ENCODE measurements around the gene GJB4.
"Not testable (repeated sequence)": the region's sequence is repeated elsewhere in the genome, so short reads cannot be mapped to it uniquely, and the experiment has no call there.

DNA sequence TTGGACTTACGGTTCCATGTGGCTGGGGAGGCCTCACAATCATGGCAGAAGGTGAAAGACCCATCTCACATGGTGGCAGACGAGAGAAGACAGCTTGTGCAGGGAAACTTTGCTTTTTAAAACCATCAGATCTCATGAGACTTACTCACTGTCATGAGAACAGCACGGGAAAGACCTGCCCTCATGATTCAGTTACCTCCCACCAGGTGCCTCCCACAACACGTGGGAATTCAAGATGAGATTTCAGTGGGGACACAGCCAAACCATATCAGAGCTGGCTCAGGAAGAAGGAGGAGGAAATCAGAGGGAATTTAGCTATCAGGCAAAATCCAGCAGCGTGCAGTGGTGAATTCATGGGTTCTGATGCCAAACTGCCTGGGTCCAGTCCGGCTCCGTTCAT, 26.7 kb upstream of the GJB4 start:
- TF ChIP-seq POLR2AphosphoS5 (IDR thresholded peaks at IDR 0.05; ENCODE audit: borderline replicate concordance, low read depth, low read length); FOXP2 (optimal IDR thresholded peaks at IDR 0.05; ENCODE audit: control extremely low read depth, extremely low read length, insufficient read depth); EZH2 (IDR thresholded peaks at IDR 0.05): not testable (repeated sequence)
